Subcutaneous adipose tissue (tissue), 4 donors: ENCODE results near the gene ZNF888. TPM values are rescaled to one million over a fixed set of nuclear protein-coding genes. Genes with fewer than 3 reads are reported as not detected.

Experiments used
- total RNA-seq, 4 donors: library from RNA; depleted of rRNA; stranded (reverse); fragments of >200 nt; gene quantifications; one replicate each; pipeline ENCODE4 v1.1.0, GENCODE V29; 2016
- TF ChIP-seq, protein P1 (sequence below): fragments of 450-650 bp; IDR thresholded peaks from one replicate; pipeline ENCODE4 v1.5.1; 2016; ENCODE audit warnings: low read depth, mild to moderate bottlenecking, control low read depth, antibody characterized with exemption, moderate library complexity

Gene ZNF888
- total RNA-seq, 4 donors from 2014 or later, result 3.4 to 6.3 (median 4.9) TPM

DNA sequence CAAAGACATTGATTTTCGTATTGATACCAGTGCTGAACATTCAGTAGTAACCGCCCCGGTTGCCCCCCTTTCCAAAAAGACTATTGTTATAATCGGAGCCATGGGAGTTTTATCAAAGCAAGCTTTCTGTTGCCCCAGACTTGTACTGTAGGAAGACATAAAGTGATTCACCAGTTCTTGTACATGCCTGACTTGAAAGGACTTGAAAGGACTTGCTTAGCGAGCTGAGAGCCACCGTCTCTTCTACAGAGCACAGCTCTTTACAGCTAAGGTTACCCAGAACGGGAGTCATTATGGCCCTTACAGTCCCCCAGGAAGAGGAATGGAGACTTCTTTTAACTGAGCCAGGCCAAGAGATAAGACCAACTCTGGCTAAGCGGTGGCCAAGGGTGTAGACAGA lies 34.4 kb upstream of the ZNF888 start:
- TF ChIP-seq, protein P1, sequence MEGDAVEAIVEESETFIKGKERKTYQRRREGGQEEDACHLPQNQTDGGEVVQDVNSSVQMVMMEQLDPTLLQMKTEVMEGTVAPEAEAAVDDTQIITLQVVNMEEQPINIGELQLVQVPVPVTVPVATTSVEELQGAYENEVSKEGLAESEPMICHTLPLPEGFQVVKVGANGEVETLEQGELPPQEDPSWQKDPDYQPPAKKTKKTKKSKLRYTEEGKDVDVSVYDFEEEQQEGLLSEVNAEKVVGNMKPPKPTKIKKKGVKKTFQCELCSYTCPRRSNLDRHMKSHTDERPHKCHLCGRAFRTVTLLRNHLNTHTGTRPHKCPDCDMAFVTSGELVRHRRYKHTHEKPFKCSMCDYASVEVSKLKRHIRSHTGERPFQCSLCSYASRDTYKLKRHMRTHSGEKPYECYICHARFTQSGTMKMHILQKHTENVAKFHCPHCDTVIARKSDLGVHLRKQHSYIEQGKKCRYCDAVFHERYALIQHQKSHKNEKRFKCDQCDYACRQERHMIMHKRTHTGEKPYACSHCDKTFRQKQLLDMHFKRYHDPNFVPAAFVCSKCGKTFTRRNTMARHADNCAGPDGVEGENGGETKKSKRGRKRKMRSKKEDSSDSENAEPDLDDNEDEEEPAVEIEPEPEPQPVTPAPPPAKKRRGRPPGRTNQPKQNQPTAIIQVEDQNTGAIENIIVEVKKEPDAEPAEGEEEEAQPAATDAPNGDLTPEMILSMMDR, result no peak

DNA sequence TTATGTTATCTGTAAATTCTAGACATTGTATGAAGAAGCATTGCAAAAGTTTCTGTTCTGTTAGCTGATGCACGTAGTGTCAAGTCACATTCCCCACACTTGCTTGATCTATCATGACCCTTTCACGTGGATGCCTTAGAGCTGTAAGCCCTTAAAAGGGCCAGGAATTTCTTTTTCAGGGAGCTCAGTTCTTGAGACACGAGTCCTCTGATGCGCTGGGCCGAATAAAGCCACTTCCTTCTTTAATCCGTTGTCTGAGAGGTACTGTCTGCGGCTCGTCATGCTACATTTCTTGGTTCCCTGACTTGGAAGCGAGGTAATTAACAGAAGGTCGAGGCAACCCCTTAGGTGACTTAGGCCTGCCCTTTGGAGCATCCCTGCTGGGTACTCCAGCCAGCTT lies 33.7 kb upstream of the ZNF888 start:
- TF ChIP-seq, protein P1, result no peak

DNA sequence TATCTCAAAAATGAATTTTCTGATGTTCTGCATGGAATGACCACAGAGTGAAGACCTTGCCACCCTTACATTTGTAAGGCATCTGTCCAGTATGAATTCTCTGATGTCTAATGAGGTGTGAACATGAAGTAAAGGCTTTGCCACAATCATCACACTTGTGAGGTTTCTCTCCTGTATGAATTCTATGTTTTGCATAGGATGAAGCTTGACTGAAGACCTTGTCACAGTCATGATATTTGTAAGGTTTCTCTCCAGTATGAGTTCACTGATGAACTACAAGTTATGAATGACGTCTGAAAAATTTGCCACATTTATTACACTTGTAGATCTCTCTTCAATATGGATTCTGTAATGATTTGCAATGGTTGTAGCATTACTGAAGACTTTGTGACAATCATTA lies 26.2 kb upstream of the ZNF888 start:
- TF ChIP-seq, protein P1, result no peak

DNA sequence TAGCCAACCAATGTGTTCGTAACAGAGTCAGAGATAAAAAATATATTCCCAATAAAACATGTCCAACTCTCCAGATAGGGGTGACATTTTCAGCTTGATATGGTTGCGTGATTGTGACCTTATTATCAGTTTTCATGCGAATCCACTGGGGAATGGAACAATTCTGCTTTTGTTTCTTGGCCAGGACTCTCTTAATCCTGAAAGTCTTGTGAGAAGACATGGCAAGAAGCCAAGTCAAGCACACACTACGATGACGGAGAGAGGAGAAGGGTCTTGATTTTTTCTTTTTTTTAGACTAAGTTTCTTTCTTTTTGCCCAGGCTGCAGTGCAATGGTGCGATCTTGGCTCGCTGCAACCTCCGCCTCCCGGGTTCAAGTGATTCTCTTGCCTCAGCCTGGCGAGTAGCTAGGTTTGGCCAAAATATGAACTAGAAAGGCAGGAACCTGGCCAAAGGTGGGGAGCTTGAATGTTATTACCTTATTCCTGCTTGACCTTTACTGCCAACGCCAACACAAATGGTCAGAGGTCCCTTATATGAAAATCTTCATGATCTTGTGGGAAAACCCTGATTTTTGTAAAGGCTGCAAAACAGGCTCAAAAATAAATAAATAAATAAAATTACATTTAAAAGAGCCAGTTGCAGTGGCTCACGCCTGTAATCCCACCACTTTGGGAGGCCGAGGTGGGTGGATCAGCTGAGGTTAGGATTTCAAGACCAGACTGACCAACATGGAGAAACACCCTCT lies 25.0 kb upstream of the ZNF888 start:
- TF ChIP-seq, protein P1, result no peak

DNA sequence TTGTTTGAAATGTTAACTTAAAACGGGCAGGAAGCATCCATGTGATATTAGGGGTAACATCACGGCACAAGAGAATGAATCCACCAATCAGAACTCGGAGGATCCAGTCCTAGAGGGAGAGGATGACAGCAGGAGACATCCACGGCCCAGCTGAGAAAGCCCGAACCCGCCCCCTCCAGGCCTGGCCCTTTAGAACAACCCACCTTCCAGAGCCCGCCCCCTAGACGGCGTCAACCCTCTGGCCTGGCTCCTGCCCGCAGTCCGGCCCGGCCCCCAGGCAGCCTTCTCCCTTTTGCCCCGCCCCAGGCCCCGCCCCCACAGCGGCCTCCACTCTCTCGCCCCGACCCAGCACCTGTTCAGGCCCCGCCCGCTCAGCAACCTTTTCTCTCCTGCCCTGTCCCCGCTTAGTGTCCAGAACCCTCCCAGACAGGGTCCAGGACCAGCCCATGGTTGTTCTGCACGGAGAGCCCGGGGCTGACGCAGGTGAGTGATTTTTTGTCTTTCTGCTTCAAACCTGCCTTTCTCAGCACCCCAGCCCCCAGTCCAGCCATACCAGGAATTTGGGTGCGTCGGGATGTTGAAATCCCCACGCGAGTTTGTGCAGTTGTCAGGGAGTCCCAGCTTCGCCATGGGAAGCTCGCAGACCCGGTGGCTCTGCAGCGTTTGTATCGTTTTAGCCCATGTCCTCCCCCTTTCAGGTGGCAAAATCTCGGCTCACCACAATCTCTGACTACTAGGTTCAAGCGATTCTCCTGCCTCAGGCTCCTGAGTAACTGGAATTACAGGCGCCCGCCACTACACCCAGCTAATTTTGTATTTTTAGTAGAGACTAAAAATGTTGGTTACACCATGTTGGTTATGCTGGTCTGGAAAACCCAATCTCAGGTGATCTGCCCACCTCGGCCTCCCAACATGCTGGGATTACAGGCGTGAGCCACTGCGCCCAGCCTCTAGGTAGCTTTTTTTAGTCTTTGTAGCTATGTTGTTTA lies 23.4 kb upstream of the ZNF888 start:
- TF ChIP-seq, protein P1, result no peak

DNA sequence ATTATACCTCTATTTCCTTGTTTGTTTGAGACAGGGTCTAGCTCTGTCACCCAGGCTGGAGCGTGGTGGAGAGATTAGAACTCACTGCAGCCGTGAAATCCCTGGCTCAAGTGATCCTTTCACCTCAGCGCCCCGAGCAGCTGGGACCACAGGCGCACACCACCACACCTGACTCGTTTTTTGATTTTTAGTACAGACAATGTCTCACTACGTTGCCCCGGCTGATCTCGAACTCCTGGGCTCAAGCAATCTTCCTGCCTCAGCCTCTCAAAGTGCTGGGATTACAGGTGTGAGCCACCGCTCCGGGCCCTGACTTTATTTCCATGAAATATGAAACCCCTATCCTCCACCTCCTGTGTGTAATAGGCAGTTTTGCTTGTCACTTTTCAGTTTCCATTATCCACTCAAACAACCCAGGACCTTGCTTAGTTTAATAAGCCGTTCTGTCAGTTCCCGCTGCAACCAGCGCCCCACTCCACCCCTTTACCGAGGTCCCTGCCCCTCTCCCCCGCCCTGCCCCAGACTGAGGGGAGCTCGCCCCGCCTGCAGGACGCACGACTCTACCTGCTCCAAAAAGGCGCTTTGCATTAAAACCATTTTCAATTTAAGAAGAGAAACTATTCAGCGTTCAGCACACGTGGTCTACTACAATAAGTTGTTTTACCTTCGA lies 22.6 kb upstream of the ZNF888 start:
- TF ChIP-seq, protein P1, result no peak
